22Rv1 (cell line): ENCODE measurements around the gene MED26.

ENCODE experiments used
- CTCF ChIP-seq: fragments of 450-650 bp; IDR thresholded peaks from 2 replicates; pipeline ENCODE4 v1.5.1; 2017; ENCODE audit warnings: mild to moderate bottlenecking
- ZFX ChIP-seq: fragments of 450-650 bp; IDR thresholded peaks from 2 replicates; pipeline ENCODE4 v1.6.1; 2017; ENCODE audit warnings: antibody characterized with exemption, borderline replicate concordance

GRCh38 chr19:16573925-16574324 lies 54.1 kb downstream of the MED26 start:
- TF ChIP-seq CTCF (no peak), ZFX (no peak)
